GM12801 (cell line): ENCODE data around the gene ABHD16A.

Experiments
- TF ChIP-seq, protein P1 (sequence below): IDR thresholded peaks from one replicate; pipeline ENCODE4 v1.5.1; 2011; ENCODE audit warnings: control low read depth; ENCODE audit not compliant: insufficient read length; ENCODE audit errors: extremely low read depth

Gene ABHD16A

DNA sequence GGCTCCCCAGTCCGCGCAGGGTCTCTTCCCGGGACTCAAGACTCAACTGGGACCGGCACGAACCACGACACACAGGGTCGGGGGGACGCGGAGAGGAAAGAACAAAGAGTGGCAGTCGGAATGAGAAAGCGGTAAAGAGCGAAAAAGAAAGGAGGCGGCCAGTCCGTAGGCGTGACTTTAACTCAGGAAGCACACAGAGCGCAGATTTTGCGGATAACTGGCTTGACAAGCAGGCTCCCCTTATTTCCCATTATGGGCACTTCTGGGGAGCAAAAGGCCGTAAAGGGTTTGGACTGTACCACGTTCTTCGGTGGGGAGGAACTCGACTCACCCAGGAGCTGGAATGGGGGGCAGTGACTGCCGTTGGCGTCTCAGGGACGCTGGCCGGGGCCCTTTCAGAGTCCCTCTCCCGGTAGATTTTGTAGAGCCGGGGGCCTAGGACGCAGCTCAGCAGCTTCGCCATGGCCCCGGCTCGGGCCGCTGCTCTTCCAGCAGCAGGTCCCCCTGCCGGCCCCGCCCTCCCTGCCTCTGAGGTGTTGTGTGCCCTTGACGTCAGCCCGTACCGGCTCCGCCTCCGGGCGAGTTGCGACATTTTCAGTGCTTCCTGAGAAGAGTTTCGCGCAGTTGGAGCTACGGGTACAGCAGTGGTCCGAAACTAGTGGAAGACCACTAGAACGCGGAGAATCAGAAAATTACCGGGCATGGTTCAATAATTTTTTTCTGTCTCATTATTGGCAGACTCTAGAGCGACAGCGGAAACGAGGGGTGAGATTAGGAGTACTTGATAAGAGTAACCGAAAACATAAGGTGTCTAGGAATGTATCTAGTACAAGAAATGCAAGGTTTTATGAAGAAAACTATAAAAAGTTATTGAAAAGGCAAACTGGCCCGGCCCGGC, at the start of gene ABHD16A:
Gene ABHD16A, minus strand, starts transcription at position 506 of the 898 bp plus-strand sequence. Its CDS starts 43 bp downstream, at position 463.
- TF ChIP-seq, protein P1, sequence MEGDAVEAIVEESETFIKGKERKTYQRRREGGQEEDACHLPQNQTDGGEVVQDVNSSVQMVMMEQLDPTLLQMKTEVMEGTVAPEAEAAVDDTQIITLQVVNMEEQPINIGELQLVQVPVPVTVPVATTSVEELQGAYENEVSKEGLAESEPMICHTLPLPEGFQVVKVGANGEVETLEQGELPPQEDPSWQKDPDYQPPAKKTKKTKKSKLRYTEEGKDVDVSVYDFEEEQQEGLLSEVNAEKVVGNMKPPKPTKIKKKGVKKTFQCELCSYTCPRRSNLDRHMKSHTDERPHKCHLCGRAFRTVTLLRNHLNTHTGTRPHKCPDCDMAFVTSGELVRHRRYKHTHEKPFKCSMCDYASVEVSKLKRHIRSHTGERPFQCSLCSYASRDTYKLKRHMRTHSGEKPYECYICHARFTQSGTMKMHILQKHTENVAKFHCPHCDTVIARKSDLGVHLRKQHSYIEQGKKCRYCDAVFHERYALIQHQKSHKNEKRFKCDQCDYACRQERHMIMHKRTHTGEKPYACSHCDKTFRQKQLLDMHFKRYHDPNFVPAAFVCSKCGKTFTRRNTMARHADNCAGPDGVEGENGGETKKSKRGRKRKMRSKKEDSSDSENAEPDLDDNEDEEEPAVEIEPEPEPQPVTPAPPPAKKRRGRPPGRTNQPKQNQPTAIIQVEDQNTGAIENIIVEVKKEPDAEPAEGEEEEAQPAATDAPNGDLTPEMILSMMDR = no peak

GRCh38 chr6:31752739-31753319, 49.7 kb upstream of the ABHD16A start:
- TF ChIP-seq, protein P1 = no peak

- TF ChIP-seq, protein P1 = no peak
Observed at GRCh38 chr6:31750411-31751022, 47.4 kb upstream of the ABHD16A start.

DNA sequence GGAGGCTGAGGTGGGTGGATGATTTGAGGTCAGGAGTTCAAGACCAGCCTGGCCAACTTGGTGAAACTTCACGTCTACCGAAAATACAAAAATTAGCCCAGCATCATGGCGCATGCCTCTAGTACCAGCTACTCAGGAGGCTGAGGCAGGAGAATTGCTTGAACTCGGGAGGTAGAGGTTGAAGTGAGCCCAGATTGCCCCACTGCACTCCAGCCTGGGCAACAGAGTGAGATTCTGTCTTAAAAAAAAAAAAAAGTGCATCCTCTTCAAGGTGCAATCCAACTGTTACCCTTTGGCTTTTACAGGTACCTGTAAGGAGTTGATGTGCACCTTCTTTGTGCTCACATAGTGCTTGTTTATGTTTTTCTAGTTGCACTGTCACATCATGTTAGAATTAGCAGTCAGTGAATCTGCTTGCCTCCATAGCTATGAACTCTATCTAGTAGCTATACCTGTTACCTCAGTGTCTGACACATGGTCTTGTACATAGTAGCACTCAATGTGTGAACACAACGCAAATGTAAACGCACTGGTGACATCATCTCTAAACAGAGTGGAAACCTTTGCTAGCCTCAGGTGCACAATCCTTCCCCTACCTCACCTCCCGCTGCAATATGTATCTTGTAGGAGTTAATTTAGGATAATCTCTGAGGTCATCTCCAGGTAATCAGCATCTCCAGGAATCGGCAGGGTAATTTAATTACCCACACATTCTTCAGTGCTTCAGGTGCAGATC, 46.3 kb upstream of the ABHD16A start:
- TF ChIP-seq, protein P1 = no peak

DNA sequence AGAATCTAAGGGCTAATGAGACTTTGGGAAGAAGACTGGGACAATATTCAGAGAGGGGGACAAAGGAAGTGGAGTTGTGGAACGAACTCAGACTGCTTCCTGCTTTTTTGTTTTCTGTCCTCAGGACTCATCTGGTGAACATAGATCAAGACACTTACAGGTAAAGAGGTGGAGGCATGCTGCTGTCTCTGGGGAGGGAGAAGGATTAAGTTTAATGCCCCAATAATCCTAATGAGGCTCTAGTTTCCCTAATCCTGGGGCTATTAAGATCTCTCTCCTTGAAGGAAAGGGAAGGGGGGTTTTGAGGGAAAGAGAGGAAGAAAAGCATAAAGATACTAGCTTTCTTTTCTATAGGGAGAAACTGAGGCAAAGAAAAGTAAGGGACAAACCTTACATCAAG, 41.3 kb upstream of the ABHD16A start:
- TF ChIP-seq, protein P1 = no peak

GRCh38 chr6:31742894-31743293, 39.8 kb upstream of the ABHD16A start:
- TF ChIP-seq, protein P1 = no peak

DNA sequence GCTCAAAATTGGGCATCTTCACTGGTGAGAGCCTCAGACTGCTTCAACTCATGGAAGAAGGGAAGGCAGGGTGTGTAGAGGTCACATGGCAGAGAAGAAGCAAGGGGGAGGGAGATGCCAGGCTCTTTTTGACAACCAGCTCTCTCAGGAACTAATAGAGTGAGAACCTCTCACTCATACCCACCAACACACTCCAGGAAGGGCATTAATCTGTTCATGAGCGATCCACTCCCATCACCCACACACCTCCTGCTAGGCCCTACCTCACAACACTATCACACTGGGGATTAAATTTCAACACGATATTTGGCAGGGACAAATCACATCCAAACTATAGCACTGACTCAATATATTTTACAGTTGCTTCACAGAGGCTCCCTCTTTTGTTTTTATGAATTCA, 38.7 kb upstream of the ABHD16A start:
- TF ChIP-seq, protein P1 = no peak
